Gastrocnemius medialis (tissue), 4 donors: Measurements from ENCODE around the gene CYP2D6. TPM values are rescaled to one million over a fixed set of nuclear protein-coding genes. Genes with fewer than 3 reads are reported as not detected.
"Not testable (repeated sequence)": the region's sequence is repeated elsewhere in the genome, so short reads cannot be mapped to it uniquely, and the experiment has no call there.

Source experiments
- ATAC-seq, 2 donors: fragments of 150-250 bp; one replicate each; pipeline ENCODE4 v1.9.1; 2016
- DNase-seq, 2 donors: peaks; one replicate each; pipeline ENCODE4 v3.0.0-alpha.2; 2019
- H3K27ac ChIP-seq, 4 donors: fragments of 200-600 bp; sonication (generic); 1 replicate in 1 of 4; 2 replicates in 3 of 4; pipeline ENCODE4 v1.5.1; 2016 to 2018; ENCODE audit warnings: mild to moderate bottlenecking in 2 of 4, moderate library complexity in 1 of 4
- H3K27me3 ChIP-seq, 3 donors: fragments of 200-600 bp; sonication (generic) in 2 of 3; 1 replicate in 1 of 3; 2 replicates in 2 of 3; pipeline versions ENCODE4 v1.5.1 to v1.6.0; 2016 to 2019; ENCODE audit warnings: mild to moderate bottlenecking in 1 of 3, moderate library complexity in 1 of 3
- H3K36me3 ChIP-seq, 2 donors: fragments of 200-600 bp; sonication (generic) in 1 of 2; one replicate each; pipeline ENCODE4 v1.5.1; 2017 to 2018
- H3K4me1 ChIP-seq, 2 donors: fragments of 200-600 bp; sonication (generic) in 1 of 2; one replicate each; pipeline ENCODE4 v1.5.1; 2016 to 2017; ENCODE audit warnings: mild to moderate bottlenecking in 2 of 2
- H3K4me3 ChIP-seq, 4 donors: fragments of 200-600 bp; sonication (generic) in 3 of 4; 1 replicate in 1 of 4; 2 replicates in 3 of 4; pipeline ENCODE4 v1.5.1; 2016 to 2019; ENCODE audit warnings: mild to moderate bottlenecking in 2 of 4
- H3K9me3 ChIP-seq, 3 donors: fragments of 200-600 bp; sonication (generic) in 2 of 3; 1 replicate in 1 of 3; 2 replicates in 2 of 3; pipeline ENCODE4 v1.5.1; 2016 to 2019
- POLR2A ChIP-seq, 2 donors: fragments of 450-650 bp; IDR thresholded peaks; one replicate each; pipeline ENCODE4 v1.6.1; 2017; ENCODE audit warnings: antibody characterized with exemption in 2 of 2, mild to moderate bottlenecking in 2 of 2, moderate library complexity in 2 of 2
- in situ Hi-C, 4 donors: fragments of 200-750 bp; cut with MboI; loops; one replicate each; pipeline versions ENCODE4 v1.15.0 to v1.8.0; 2017; ENCODE audit warnings: low sequenced_read_pairs in 4 of 4
- intact Hi-C: fragments of 100-400 bp; cut with DNase I; formaldehyde crosslinking; loops from one replicate; pipeline ENCODE4 v1.15.1; 2023; ENCODE audit warnings: low total_unique reads
- total RNA-seq, 4 donors: library from RNA; depleted of rRNA; stranded (reverse); fragments of >200 nt; gene quantifications; one replicate each; pipeline versions ENCODE4 v1.1.0 to v1.2.3, GENCODE V29; 2016
- TF ChIP-seq, protein P1 (sequence below), 5 experiments: fragments of 450-650 bp in 3 of 5; fragments of 200-600 bp in 2 of 5; sonication (generic) in 2 of 5; IDR thresholded peaks in 4 of 5; conservative IDR thresholded peaks in 1 of 5; 1 replicate in 4 of 5; 2 replicates in 1 of 5; pipeline ENCODE4 v1.5.1; 2016 to 2019; ENCODE audit warnings: antibody characterized with exemption in 5 of 5, mild to moderate bottlenecking in 3 of 5, moderate library complexity in 3 of 5

CYP2D6 gene
- total RNA-seq, 4 donors from 2014 or later = 0.15 to 0.24 TPM; not detected in 2

DNA sequence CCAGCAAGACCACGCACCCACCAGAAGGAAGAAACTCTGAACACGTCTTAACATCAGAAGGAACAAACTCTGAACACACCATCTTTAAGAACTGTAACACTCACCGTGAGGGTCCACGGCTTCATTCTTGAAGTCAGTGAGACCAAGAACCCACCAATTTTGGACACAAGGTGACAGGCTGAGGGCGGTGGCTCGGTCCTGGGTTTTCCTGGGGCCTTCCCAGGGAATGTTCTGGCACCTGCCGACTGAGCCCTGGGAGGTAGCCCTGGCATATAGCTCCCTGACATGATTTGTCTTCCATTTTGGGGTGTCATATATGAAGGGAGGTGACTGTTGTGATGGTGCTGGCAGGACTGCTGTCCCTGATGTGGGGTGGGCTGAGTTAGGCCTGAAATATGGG is 8.9 kb upstream of the CYP2D6 start:
- intact Hi-C loops, in situ Hi-C loops, H3K36me3 ChIP-seq: not testable (repeated sequence)

DNA sequence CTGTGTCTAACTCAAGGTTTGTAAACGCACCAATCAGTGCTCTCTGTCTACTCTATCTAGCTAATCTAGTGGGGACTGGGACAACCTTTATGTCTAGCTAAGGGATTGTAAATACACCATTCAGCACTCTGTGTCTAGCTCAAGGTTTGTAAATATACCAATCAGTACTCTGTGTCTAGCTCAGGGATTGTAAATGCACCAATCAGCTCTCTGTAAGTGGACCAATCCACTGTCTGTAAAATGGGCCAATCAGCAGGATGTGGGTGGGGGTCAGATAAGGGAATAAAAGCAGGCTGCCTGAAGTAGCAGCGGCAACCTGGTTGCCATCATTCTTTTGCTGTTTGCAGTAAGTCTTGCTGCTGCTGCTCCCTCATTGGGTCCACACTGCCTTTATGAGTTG is 8.4 kb upstream of the CYP2D6 start:
- H3K4me1 ChIP-seq = peaks cover 0 to 5% of the 10 kb centered on the region in 2 donors
- no peak for ATAC-seq
- no peaks in the 10 kb centered on the region for H3K9me3 ChIP-seq
- no peak for TF ChIP-seq POLR2A (IDR thresholded peaks at IDR 0.05)
- no peak for DNase-seq
- H3K27ac ChIP-seq = no peak overlapping the region
- H3K27me3 ChIP-seq = no peaks in the 10 kb centered on the region
- intact Hi-C loops = no loop called here
- no peak overlapping the region for H3K4me3 ChIP-seq
- H3K36me3 ChIP-seq = no peaks in the 10 kb centered on the region
- in situ Hi-C loops = no loop called here

More for the DNA sequence above, 8.9 kb upstream of the CYP2D6 start:
- not testable (repeated sequence) for H3K9me3 ChIP-seq, H3K4me3 ChIP-seq, ATAC-seq, H3K27me3 ChIP-seq, DNase-seq, H3K4me1 ChIP-seq, H3K27ac ChIP-seq

DNA sequence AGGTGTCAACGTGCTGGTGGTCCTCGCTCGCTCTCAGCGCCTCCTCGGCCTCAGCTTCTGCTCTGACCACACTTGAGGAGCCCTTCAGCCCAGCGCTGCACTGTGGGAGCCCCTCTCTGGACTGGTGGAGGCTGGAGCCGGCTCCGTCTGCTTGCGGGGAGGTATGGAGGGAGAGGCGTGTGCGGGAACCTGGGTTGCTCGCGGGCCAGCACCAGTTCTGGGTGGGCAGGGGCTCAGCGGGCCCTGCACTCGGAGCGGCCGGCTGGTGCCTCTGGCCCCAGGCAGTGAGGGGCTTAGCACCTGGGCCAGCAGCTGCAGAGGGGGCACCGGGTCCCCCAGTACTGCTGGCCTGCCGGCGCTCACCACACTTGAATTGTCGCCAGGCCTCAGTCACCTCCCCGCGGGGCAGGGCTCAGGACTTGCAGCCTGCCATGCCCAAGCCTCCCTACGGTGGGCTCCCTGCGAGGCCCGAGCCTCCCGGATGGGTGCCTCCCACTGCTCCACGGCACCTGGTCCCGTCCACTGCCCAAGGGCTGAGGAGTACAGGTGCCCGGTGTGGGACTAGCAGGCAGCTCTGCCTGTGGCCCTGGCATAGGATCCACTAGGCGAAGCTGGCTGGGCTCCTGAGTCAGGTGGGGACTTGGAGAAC is 7.6 kb upstream of the CYP2D6 start:
- TF ChIP-seq, protein P1, sequence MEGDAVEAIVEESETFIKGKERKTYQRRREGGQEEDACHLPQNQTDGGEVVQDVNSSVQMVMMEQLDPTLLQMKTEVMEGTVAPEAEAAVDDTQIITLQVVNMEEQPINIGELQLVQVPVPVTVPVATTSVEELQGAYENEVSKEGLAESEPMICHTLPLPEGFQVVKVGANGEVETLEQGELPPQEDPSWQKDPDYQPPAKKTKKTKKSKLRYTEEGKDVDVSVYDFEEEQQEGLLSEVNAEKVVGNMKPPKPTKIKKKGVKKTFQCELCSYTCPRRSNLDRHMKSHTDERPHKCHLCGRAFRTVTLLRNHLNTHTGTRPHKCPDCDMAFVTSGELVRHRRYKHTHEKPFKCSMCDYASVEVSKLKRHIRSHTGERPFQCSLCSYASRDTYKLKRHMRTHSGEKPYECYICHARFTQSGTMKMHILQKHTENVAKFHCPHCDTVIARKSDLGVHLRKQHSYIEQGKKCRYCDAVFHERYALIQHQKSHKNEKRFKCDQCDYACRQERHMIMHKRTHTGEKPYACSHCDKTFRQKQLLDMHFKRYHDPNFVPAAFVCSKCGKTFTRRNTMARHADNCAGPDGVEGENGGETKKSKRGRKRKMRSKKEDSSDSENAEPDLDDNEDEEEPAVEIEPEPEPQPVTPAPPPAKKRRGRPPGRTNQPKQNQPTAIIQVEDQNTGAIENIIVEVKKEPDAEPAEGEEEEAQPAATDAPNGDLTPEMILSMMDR (IDR thresholded peaks at IDR 0.05 in 4 of 5, conservative IDR thresholded peaks at IDR 0.05 in 1 of 5) = no peak
- TF ChIP-seq POLR2A (IDR thresholded peaks at IDR 0.05) = no peak
- no peak for DNase-seq
- intact Hi-C loops (no loop called here), in situ Hi-C loops (no loop called here)
- Histone ChIP-seq H3K9me3 (no peaks in the 10 kb centered on the region), H3K4me3 (no peak overlapping the region), H3K4me1 (peaks cover 0 to 5% of the 10 kb centered on the region in 2 donors), H3K27me3 (no peaks in the 10 kb centered on the region), H3K36me3 (no peaks in the 10 kb centered on the region), H3K27ac (no peak overlapping the region)
- ATAC-seq = no peak

DNA sequence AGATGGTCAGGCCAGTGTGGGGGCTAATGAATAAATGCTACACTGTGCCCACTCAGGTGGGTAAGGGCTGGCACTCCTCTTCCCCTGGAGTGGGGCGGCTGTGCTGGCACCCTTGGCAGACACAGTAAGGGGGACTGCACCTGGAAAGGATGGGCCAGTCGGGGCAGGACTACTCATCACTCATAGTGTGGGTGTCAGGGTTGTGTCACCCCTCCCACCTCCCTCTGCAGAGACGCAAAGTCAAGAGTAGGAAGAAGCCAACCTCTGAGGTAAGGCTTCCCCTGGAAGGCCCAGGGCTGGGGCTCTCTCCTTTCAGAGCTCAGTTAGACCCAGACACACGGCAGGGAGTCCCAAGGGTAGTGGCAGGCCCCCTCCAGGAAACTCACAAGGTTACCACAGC is 5.1 kb upstream of the CYP2D6 start:
- in situ Hi-C loops, H3K36me3 ChIP-seq, ATAC-seq, H3K27me3 ChIP-seq, intact Hi-C loops, DNase-seq, H3K27ac ChIP-seq, H3K4me1 ChIP-seq, H3K4me3 ChIP-seq, H3K9me3 ChIP-seq: not testable (repeated sequence)

DNA sequence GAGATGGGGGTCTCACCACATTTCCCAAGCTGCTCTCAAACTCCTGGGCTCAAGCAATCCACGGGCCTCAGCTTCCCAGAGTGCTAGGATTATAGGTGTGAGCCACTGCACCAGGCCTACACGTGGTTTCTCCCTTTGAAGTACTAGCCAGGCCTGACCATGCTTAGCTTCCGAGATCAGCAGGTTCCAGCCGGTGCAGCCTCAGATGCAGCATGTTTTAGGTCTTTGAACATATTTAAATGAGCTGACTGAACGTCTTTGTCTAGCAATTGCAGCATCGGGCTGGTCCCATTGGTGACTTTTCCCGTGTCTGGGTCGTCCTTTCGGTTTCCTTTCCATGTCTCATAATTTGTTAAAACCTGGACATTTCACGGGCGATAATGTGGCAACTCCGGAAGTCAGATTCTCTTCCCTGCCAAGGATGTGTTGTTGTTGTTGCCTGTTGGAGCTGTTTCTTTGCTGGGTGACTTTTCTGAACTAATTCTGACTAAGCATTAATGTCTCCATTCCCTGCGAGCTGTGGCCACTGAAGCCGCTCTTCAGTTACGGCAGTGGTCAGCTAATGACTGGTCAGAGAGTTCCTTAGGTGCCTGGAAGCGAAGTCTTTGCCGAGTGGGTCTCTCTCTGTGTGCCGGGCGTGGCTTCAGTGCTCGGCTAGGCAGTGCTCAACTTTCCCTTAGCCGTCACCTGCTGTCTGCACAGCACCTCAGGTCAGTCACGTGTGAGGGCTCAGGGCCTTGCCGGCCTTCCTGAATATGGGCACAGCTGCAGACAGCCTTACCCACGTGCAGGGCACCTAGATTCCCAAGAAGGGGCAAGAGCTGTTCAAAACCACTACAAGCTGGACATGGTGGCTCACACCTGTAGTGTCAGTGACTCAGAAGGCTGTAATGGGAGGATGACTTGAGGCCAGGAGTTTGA is 3.8 kb upstream of the CYP2D6 start:
- H3K4me1 ChIP-seq = peaks cover 0 to 5% of the 10 kb centered on the region in 2 donors
- TF ChIP-seq POLR2A (IDR thresholded peaks at IDR 0.05) = no peak
- TF ChIP-seq, protein P1 (IDR thresholded peaks at IDR 0.05 in 4 of 5, conservative IDR thresholded peaks at IDR 0.05 in 1 of 5) = no peak
- no peak for DNase-seq
- H3K27me3 ChIP-seq = no peaks in the 10 kb centered on the region
- intact Hi-C loops (no loop called here), in situ Hi-C loops (no loop called here)
- ATAC-seq = peak; percentile 29 to 50
- peak overlapping the region in 3 of 4 donors; percentile 8 to 39 (median 24) for H3K4me3 ChIP-seq
- no peaks in the 10 kb centered on the region for H3K36me3 ChIP-seq
- no peak overlapping the region for H3K27ac ChIP-seq
- no peaks in the 10 kb centered on the region for H3K9me3 ChIP-seq

DNA sequence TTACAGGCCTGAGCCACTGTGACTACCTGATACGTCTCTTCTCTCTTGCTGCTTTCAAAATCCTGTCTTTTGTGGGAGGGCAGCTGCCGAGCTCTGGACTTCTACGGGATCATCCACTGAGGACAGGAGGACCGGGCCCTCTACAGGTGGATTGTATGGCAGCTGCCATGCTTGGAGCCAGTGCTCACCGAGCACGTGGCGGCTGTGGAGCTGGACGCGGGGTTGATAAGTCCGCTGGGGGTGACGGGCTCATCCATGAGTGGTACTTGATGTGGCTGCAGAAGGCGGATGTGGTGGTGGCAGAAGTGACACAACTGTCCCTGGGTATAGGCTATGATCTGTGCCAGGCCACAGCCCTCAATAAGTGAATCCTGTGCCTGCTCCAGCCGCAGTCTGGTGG is 1.8 kb upstream of the CYP2D6 start:
- Histone ChIP-seq H3K9me3 (no peaks in the 10 kb centered on the region), H3K4me1 (peaks cover 0 to 5% of the 10 kb centered on the region in 2 donors), H3K27me3 (no peaks in the 10 kb centered on the region), H3K36me3 (no peaks in the 10 kb centered on the region), H3K27ac (no peak overlapping the region), H3K4me3 (no peak overlapping the region)
- in situ Hi-C loops = no loop called here
- ATAC-seq (no peak), DNase-seq (no peak)
- TF ChIP-seq POLR2A (IDR thresholded peaks at IDR 0.05) = no peak
- TF ChIP-seq, protein P1 (IDR thresholded peaks at IDR 0.05 in 4 of 5, conservative IDR thresholded peaks at IDR 0.05 in 1 of 5) = no peak
- intact Hi-C loops = no loop called here
